ENCODE measurements around the gene AMDHD2. TPM values are rescaled to one million over a fixed set of nuclear protein-coding genes. Genes with fewer than 3 reads are reported as not detected.

The AMDHD2 gene
- total and polyA plus RNA-seq, 2 of the 13 experiments (the other 11 are each of a cell fraction or from before 2014, with no cell fraction given), result 33.5 to 39.1 TPM

DNA sequence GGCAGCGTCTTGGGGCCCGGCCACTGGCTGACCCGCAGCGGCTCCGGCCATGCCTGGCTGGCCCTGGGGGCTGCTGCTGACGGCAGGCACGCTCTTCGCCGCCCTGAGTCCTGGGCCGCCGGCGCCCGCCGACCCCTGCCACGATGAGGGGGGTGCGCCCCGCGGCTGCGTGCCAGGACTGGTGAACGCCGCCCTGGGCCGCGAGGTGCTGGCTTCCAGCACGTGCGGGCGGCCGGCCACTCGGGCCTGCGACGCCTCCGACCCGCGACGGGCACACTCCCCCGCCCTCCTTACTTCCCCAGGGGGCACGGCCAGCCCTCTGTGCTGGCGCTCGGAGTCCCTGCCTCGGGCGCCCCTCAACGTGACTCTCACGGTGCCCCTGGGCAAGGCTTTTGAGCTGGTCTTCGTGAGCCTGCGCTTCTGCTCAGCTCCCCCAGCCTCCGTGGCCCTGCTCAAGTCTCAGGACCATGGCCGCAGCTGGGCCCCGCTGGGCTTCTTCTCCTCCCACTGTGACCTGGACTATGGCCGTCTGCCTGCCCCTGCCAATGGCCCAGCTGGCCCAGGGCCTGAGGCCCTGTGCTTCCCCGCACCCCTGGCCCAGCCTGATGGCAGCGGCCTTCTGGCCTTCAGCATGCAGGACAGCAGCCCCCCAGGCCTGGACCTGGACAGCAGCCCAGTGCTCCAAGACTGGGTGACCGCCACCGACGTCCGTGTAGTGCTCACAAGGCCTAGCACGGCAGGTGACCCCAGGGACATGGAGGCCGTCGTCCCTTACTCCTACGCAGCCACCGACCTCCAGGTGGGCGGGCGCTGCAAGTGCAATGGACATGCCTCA, 48.3 kb upstream of the AMDHD2 start (continued):
- TF ChIP-seq SP5 (CRISPR knock-in tag; IDR thresholded peaks at IDR 0.05; ENCODE audit: borderline replicate concordance, low read depth) (peak; percentile 82), ZKSCAN1 (IDR thresholded peaks at IDR 0.05; ENCODE audit: low read length) (no peak), NFE2 (CRISPR knock-in tag; IDR thresholded peaks at IDR 0.05) (no peak), TBX2 (CRISPR knock-in tag; IDR thresholded peaks at IDR 0.05; ENCODE audit: borderline replicate concordance) (0 out of 2 replicates have a peak, but pooled peaks have one; percentile 15), MED1 (CRISPR knock-in tag; IDR thresholded peaks at IDR 0.05) (0 out of 2 replicates have a peak, but pooled peaks have one; percentile 12), ZSCAN20 (CRISPR knock-in tag; IDR thresholded peaks at IDR 0.05; ENCODE audit: borderline replicate concordance) (no peak), ZNF101 (CRISPR knock-in tag; IDR thresholded peaks at IDR 0.05; ENCODE audit: borderline replicate concordance, low read depth) (no peak), ZKSCAN5 (CRISPR knock-in tag; IDR thresholded peaks at IDR 0.05) (no peak), BHLHE40 (IDR thresholded peaks at IDR 0.05; ENCODE audit: low read length) (peak; percentile 55; the same call in 1 of the 2 replicates), ZNF441 (CRISPR knock-in tag; IDR thresholded peaks at IDR 0.05; ENCODE audit: borderline replicate concordance) (no peak), SIX4 (CRISPR knock-in tag; IDR thresholded peaks at IDR 0.05) (no peak), ZNF782 (CRISPR knock-in tag; IDR thresholded peaks at IDR 0.05; ENCODE audit: borderline replicate concordance) (peak; percentile 79; the same call in 1 of the 2 replicates), ZZZ3 (CRISPR knock-in tag; IDR thresholded peaks at IDR 0.05; ENCODE audit: borderline replicate concordance) (no peak)
- TF ChIP-seq, protein P1, sequence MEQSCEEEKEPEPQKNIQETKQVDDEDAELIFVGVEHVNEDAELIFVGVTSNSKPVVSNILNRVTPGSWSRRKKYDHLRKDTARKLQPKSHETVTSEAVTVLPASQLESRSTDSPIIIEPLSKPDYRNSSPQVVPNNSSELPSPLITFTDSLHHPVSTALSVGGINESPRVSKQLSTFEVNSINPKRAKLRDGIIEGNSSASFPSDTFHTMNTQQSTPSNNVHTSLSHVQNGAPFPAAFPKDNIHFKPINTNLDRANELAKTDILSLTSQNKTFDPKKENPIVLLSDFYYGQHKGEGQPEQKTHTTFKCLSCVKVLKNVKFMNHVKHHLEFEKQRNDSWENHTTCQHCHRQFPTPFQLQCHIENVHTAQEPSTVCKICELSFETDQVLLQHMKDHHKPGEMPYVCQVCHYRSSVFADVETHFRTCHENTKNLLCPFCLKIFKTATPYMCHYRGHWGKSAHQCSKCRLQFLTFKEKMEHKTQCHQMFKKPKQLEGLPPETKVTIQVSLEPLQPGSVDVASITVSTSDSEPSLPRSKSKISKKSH (CRISPR knock-in tag; IDR thresholded peaks at IDR 0.05; ENCODE audit: borderline replicate concordance), result no peak
- TF ChIP-seq, protein P2, sequence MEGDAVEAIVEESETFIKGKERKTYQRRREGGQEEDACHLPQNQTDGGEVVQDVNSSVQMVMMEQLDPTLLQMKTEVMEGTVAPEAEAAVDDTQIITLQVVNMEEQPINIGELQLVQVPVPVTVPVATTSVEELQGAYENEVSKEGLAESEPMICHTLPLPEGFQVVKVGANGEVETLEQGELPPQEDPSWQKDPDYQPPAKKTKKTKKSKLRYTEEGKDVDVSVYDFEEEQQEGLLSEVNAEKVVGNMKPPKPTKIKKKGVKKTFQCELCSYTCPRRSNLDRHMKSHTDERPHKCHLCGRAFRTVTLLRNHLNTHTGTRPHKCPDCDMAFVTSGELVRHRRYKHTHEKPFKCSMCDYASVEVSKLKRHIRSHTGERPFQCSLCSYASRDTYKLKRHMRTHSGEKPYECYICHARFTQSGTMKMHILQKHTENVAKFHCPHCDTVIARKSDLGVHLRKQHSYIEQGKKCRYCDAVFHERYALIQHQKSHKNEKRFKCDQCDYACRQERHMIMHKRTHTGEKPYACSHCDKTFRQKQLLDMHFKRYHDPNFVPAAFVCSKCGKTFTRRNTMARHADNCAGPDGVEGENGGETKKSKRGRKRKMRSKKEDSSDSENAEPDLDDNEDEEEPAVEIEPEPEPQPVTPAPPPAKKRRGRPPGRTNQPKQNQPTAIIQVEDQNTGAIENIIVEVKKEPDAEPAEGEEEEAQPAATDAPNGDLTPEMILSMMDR (CRISPR knock-in tag; IDR thresholded peaks at IDR 0.05), result 0 out of 2 replicates have a peak, but pooled peaks have one; percentile 11
- TF ChIP-seq, protein P3, sequence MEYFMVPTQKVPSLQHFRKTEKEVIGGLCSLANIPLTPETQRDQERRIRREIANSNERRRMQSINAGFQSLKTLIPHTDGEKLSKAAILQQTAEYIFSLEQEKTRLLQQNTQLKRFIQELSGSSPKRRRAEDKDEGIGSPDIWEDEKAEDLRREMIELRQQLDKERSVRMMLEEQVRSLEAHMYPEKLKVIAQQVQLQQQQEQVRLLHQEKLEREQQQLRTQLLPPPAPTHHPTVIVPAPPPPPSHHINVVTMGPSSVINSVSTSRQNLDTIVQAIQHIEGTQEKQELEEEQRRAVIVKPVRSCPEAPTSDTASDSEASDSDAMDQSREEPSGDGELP (IDR thresholded peaks at IDR 0.05; ENCODE audit: borderline replicate concordance, low read depth), result peak; percentile 86; the same call in 1 of the 2 replicates
- TF ChIP-seq, protein P4, sequence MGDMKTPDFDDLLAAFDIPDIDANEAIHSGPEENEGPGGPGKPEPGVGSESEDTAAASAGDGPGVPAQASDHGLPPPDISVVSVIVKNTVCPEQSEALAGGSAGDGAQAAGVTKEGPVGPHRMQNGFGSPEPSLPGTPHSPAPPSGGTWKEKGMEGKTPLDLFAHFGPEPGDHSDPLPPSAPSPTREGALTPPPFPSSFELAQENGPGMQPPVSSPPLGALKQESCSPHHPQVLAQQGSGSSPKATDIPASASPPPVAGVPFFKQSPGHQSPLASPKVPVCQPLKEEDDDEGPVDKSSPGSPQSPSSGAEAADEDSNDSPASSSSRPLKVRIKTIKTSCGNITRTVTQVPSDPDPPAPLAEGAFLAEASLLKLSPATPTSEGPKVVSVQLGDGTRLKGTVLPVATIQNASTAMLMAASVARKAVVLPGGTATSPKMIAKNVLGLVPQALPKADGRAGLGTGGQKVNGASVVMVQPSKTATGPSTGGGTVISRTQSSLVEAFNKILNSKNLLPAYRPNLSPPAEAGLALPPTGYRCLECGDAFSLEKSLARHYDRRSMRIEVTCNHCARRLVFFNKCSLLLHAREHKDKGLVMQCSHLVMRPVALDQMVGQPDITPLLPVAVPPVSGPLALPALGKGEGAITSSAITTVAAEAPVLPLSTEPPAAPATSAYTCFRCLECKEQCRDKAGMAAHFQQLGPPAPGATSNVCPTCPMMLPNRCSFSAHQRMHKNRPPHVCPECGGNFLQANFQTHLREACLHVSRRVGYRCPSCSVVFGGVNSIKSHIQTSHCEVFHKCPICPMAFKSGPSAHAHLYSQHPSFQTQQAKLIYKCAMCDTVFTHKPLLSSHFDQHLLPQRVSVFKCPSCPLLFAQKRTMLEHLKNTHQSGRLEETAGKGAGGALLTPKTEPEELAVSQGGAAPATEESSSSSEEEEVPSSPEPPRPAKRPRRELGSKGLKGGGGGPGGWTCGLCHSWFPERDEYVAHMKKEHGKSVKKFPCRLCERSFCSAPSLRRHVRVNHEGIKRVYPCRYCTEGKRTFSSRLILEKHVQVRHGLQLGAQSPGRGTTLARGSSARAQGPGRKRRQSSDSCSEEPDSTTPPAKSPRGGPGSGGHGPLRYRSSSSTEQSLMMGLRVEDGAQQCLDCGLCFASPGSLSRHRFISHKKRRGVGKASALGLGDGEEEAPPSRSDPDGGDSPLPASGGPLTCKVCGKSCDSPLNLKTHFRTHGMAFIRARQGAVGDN (CRISPR knock-in tag; IDR thresholded peaks at IDR 0.05), result peak; percentile 94
- TF ChIP-seq, protein P5, sequence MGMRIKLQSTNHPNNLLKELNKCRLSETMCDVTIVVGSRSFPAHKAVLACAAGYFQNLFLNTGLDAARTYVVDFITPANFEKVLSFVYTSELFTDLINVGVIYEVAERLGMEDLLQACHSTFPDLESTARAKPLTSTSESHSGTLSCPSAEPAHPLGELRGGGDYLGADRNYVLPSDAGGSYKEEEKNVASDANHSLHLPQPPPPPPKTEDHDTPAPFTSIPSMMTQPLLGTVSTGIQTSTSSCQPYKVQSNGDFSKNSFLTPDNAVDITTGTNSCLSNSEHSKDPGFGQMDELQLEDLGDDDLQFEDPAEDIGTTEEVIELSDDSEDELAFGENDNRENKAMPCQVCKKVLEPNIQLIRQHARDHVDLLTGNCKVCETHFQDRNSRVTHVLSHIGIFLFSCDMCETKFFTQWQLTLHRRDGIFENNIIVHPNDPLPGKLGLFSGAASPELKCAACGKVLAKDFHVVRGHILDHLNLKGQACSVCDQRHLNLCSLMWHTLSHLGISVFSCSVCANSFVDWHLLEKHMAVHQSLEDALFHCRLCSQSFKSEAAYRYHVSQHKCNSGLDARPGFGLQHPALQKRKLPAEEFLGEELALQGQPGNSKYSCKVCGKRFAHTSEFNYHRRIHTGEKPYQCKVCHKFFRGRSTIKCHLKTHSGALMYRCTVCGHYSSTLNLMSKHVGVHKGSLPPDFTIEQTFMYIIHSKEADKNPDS (CRISPR knock-in tag; IDR thresholded peaks at IDR 0.05), result no peak
